ENCODE data around the gene PPP1R2. TPM values are rescaled to one million over a fixed set of nuclear protein-coding genes. Genes with fewer than 3 reads are reported as not detected.

PPP1R2 gene
- total RNA-seq, 3 donors from 2014 or later = 42.6 to 60.0 (median 46.2) TPM

DNA sequence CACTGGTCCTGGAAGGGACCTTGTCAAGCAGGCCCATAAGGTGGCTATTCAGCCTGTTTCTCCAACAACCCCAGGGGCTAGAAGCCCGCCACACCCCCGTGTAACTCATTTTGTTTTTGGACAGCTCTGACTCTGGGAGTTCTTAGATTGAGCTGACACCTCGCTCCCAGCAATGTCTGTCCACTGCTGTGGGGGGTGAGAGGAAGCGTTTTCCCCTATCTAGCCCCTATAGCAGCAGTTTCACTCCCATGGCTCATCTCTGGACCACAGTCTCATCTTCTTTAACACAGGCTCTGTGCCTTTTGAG lies 1.1 kb upstream of the PPP1R2 start:
- no peak overlapping the region for H3K4me3 ChIP-seq
- ATAC-seq = no peak

DNA sequence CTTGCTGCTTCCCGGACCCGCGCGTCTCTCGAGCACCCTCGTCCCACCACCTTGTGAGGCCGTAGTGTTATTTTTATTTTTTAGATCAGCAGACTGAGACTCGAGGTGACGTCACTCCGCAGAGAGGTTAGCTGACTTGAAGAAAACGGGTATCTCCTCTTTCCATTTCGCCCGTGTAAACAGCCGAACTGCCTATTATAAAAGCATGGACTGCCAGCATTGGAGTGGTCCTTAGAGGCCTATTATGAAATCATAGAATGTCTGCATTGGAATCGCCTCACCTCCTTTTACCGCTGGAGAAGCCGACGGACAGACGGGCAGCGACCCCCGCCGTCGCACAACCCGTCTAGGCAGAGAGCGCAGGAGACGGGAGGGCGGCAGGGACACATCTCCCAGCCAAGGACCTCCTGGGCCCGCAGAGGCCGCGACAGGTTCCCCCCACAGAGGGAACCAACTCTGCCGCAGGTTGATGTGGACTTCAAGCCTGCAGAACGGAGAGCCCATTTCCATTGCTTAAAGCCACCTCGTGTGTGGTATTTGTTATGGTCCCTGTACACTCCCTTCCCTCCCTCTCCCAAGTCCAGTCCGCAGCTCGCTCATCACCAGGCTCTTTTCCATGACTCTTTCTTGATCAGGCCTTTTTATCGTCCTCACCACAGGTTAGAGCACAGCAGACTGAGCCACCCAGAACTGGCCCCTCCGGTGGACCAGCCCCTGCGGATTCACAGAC lies 540 bp upstream of the PPP1R2 start:
- H3K4me3 ChIP-seq = peak overlapping the region; percentile 95
- intact Hi-C loops (cut with DNase I, micrococcal nuclease) = no loop called here
- peaks cover 9% of the 10 kb centered on the region for H3K4me1 ChIP-seq (ENCODE audit: low read depth)
- TF ChIP-seq, protein P1, sequence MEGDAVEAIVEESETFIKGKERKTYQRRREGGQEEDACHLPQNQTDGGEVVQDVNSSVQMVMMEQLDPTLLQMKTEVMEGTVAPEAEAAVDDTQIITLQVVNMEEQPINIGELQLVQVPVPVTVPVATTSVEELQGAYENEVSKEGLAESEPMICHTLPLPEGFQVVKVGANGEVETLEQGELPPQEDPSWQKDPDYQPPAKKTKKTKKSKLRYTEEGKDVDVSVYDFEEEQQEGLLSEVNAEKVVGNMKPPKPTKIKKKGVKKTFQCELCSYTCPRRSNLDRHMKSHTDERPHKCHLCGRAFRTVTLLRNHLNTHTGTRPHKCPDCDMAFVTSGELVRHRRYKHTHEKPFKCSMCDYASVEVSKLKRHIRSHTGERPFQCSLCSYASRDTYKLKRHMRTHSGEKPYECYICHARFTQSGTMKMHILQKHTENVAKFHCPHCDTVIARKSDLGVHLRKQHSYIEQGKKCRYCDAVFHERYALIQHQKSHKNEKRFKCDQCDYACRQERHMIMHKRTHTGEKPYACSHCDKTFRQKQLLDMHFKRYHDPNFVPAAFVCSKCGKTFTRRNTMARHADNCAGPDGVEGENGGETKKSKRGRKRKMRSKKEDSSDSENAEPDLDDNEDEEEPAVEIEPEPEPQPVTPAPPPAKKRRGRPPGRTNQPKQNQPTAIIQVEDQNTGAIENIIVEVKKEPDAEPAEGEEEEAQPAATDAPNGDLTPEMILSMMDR (IDR thresholded peaks at IDR 0.05) = no peak
- DNase-seq (peak in 2 of 3 donors; percentile 58 to 70), ATAC-seq (no peak)
- no peaks in the 10 kb centered on the region for H3K36me3 ChIP-seq (ENCODE audit: low read depth)
- no peaks in the 10 kb centered on the region for H3K9me3 ChIP-seq

More for the DNA sequence above, 1.1 kb upstream of the PPP1R2 start:
- Histone ChIP-seq H3K36me3 (ENCODE audit: low read depth) (no peaks in the 10 kb centered on the region), H3K9me3 (no peaks in the 10 kb centered on the region), H3K4me1 (ENCODE audit: low read depth) (peaks cover 14% of the 10 kb centered on the region)
- TF ChIP-seq, protein P1 (IDR thresholded peaks at IDR 0.05) = no peak
- intact Hi-C loops (cut with DNase I, micrococcal nuclease) = no loop called here
- DNase-seq = no peak

DNA sequence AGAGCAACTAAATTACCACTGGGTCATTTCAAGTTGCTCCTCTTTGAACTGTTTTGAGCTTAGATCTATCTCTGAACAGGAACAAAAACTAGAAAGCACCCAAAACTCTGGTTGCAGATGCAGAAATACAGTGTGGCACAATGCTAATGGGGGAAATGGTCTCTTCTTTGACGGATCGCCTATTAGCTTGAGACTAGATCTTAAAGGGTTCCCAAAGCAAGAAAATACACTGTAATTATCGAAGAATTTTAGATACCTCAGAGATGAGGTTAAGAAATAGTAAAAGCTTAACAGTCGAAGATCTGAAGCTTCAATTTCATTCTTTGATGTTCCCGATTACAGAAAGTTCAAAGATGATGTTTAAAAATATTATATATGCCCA lies 818 bp downstream of the PPP1R2 start:
- ATAC-seq (no peak), DNase-seq (no peak)
- H3K36me3 ChIP-seq (ENCODE audit: low read depth) = no peaks in the 10 kb centered on the region
- H3K4me1 ChIP-seq (ENCODE audit: low read depth) = peaks cover 12% of the 10 kb centered on the region
- intact Hi-C loops (cut with DNase I, micrococcal nuclease) = no loop called here
- TF ChIP-seq, protein P1 (IDR thresholded peaks at IDR 0.05) = no peak
- H3K4me3 ChIP-seq = peak overlapping the region; percentile 95
- H3K9me3 ChIP-seq = no peaks in the 10 kb centered on the region

DNA sequence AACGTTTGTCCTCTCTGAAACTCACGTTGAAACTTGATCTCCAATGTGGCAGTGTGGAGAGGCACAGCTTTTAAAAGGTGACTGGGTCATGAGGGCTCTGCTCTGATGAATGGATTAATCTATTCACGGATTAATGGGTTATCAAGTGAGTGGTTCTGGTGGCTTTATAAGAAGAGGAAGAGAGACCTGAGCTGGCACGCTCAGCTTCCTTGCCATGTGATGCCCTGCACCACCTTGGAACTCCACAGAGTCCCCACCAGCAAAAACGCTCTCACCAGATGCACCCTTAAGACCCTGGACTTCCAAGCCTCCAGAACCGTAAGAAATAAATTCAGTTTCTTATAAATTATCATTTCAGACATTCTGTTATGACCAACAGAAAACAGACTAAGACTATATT lies 2.6 kb downstream of the PPP1R2 start:
- DNase-seq (no peak), ATAC-seq (no peak)
- no peaks in the 10 kb centered on the region for H3K36me3 ChIP-seq (ENCODE audit: low read depth)
- H3K9me3 ChIP-seq = no peaks in the 10 kb centered on the region
- peaks cover 12% of the 10 kb centered on the region for H3K4me1 ChIP-seq (ENCODE audit: low read depth)
- TF ChIP-seq, protein P1 (IDR thresholded peaks at IDR 0.05) = no peak
- intact Hi-C loops (cut with DNase I, micrococcal nuclease) = no loop called here
- no peak overlapping the region for H3K4me3 ChIP-seq

DNA sequence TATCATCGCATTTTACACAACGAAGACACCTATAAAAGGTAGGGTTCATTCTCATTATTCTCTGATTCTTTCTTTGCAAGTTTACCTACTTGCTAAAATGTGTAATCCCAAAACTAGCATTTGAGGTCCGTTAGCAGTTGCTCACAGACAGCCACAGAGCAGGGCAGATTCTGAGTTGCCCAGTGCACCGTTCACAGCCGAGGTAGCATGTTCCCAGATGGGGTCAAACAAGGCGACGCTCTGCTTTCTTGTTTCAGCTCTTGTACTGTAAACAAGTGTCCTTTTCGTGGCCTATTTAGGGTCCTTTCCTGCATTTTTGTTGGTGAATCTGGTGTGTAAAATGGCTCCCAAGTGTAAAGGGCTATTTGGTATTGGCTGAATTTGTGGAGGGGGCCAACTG lies 3.1 kb downstream of the PPP1R2 start:
- peaks cover 12% of the 10 kb centered on the region for H3K4me1 ChIP-seq (ENCODE audit: low read depth)

More for the DNA sequence above, 3.1 kb downstream of the PPP1R2 start:
- ATAC-seq = no peak
- intact Hi-C loops (cut with DNase I, micrococcal nuclease) = no loop called here
- TF ChIP-seq, protein P1 (IDR thresholded peaks at IDR 0.05) = no peak
- Histone ChIP-seq H3K36me3 (ENCODE audit: low read depth) (no peaks in the 10 kb centered on the region), H3K4me3 (no peak overlapping the region), H3K9me3 (no peaks in the 10 kb centered on the region)
- no peak for DNase-seq

All from mucosa of descending colon (tissue), 3 donors.